Hindlimb muscle (tissue), 1 donor: ENCODE results near the gene GNG3. TPM values are rescaled to one million over a fixed set of nuclear protein-coding genes. Genes with fewer than 3 reads are reported as not detected.
"Not testable (repeated sequence)": the region's sequence is repeated elsewhere in the genome, so short reads cannot be mapped to it uniquely, and the experiment has no call there.

Source experiments
- DNase-seq: peaks from one replicate; pipeline ENCODE4 v3.0.0-alpha.2; 2013
- polyA plus RNA-seq: library from polyadenylated mRNA; unstranded; fragments of 120-200 nt; gene quantifications from one replicate; pipeline ENCODE4 v1.2.1, GENCODE V29; 2013; ENCODE audit not compliant: insufficient read length

GNG3 gene
- polyA plus RNA-seq, 1 donor = 0.61 TPM

GRCh38 chr11:62688491-62688890 lies 19.0 kb upstream of the GNG3 start:
- no peak for DNase-seq

- DNase-seq = peak; percentile 89
These were observed 17.9 kb upstream of the GNG3 start, which contains the start of gene LRRN4CL for GRCh38 chr11:62689421-62690183. TSS of gene LRRN4CL (minus strand) at chr11:62689530. CDS start at chr11:62688508, 1,022 bp downstream.

- not testable (repeated sequence) for DNase-seq
These were observed 13.9 kb upstream of the GNG3 start for GRCh38 chr11:62693624-62694023.

- DNase-seq = peak; percentile 80
These were observed 12.9 kb upstream of the GNG3 start for GRCh38 chr11:62694455-62695167.

- no peak for DNase-seq
These were observed 5.2 kb upstream of the GNG3 start for GRCh38 chr11:62702246-62702645.

- not testable (repeated sequence) for DNase-seq
These were observed 3.6 kb upstream of the GNG3 start for GRCh38 chr11:62703921-62704320.

GRCh38 chr11:62705413-62705812 lies 2.1 kb upstream of the GNG3 start:
- DNase-seq = no peak

GRCh38 chr11:62705880-62706849 lies 1.3 kb upstream of the GNG3 start:
- peak; percentile 90 for DNase-seq

- no peak for DNase-seq
These were observed 627 bp upstream of the GNG3 start for GRCh38 chr11:62706850-62707247.

GRCh38 chr11:62708392-62708791 lies 916 bp downstream of the GNG3 start:
- no peak for DNase-seq

GRCh38 chr11:62708793-62709192 lies 1.3 kb downstream of the GNG3 start:
- no peak for DNase-seq

GRCh38 chr11:62709247-62710000 lies 1.9 kb downstream of the GNG3 start:
- peak; percentile 98 for DNase-seq

GRCh38 chr11:62710001-62710345 lies 2.5 kb downstream of the GNG3 start:
- DNase-seq = no peak

- no peak for DNase-seq
These were observed 4.9 kb downstream of the GNG3 start for GRCh38 chr11:62712276-62712812.

- no peak for DNase-seq
These were observed 5.4 kb downstream of the GNG3 start for GRCh38 chr11:62712861-62713260.

- no peak for DNase-seq
These were observed 5.9 kb downstream of the GNG3 start for GRCh38 chr11:62713343-62713742.

- no peak for DNase-seq
These were observed 8.0 kb downstream of the GNG3 start for GRCh38 chr11:62715150-62716130.

- no peak for DNase-seq
These were observed 8.7 kb downstream of the GNG3 start for GRCh38 chr11:62716206-62716605.

GRCh38 chr11:62716816-62717215 lies 9.3 kb downstream of the GNG3 start:
- no peak for DNase-seq

GRCh38 chr11:62719302-62719978 lies 12.0 kb downstream of the GNG3 start:
- no peak for DNase-seq
